MCF 10A (cell line): ENCODE results near the gene SYNGAP1. TPM values are rescaled to one million over a fixed set of nuclear protein-coding genes. Genes with fewer than 3 reads are reported as not detected.

Experiments
- BruUV-seq: library from RNA; stranded (reverse); fragments of 400-500 nt; replicated peaks from 2 replicates; lab custom pipeline; 2021; lab: Mats Ljungman, UMichigan
- CTCF ChIA-PET: fragments of 300-600 bp; sonication (Branson Sonifier 250); formaldehyde crosslinking; extraction: SDS; loops from one replicate; lab custom pipeline; 2021; ENCODE audit warnings: antibody characterized with exemption, inconsistent platforms; lab: Yijun Ruan, JAX
- POLR2A ChIA-PET: fragments of 300-600, 350-650 bp; sonication (Branson Sonifier 250); formaldehyde crosslinking; extraction: SDS; loops from one replicate; lab custom pipeline; 2020; ENCODE audit warnings: antibody characterized with exemption, inconsistent platforms; lab: Yijun Ruan, JAX
- DNase-seq: peaks from one replicate; pipeline ENCODE4 v3.0.0-alpha.2; 2018; ENCODE audit not compliant: unreplicated experiment
- H3K27ac Mint-ChIP-seq: one replicate; pipeline ENCODE4 v1.8.0; 2022; ENCODE audit warnings: mild to moderate bottlenecking, low read depth, mixed read lengths; ENCODE audit not compliant: unreplicated experiment
- H3K27me3 Mint-ChIP-seq: one replicate; pipeline ENCODE4 v1.8.0; 2022; ENCODE audit warnings: mixed read lengths; ENCODE audit not compliant: insufficient read depth, unreplicated experiment
- H3K36me3 Mint-ChIP-seq: one replicate; pipeline ENCODE4 v1.8.0; 2022; ENCODE audit warnings: mild to moderate bottlenecking, moderate library complexity, mixed read lengths; ENCODE audit not compliant: insufficient read depth, unreplicated experiment
- H3K4me1 Mint-ChIP-seq: one replicate; pipeline ENCODE4 v1.8.0; 2022; ENCODE audit warnings: mixed read lengths; ENCODE audit not compliant: insufficient read depth, unreplicated experiment
- H3K4me3 Mint-ChIP-seq: one replicate; pipeline ENCODE4 v1.8.0; 2022; ENCODE audit warnings: mild to moderate bottlenecking, moderate library complexity, mixed read lengths; ENCODE audit not compliant: unreplicated experiment
- H3K9me3 Mint-ChIP-seq: one replicate; pipeline ENCODE4 v1.8.0; 2022; ENCODE audit warnings: mixed read lengths; ENCODE audit not compliant: unreplicated experiment
- intact Hi-C: fragments of 100-400 bp; cut with micrococcal nuclease; formaldehyde crosslinking; loops from 2 replicates; pipeline ENCODE4 v1.14.1; 2022
- total RNA-seq: library from RNA; stranded (reverse); gene quantifications from 2 replicates; pipeline ENCODE4 v1.2.3, GENCODE V29; 2022
- TF ChIP-seq, protein P1 (sequence below): fragments of 200-600 bp; IDR thresholded peaks from one replicate; pipeline ENCODE4 v1.8.0; 2022; ENCODE audit warnings: antibody characterized with exemption, mild to moderate bottlenecking; ENCODE audit not compliant: unreplicated experiment

Gene SYNGAP1
- total RNA-seq, 1 experiment from 2014 or later = 6.7 TPM

DNA sequence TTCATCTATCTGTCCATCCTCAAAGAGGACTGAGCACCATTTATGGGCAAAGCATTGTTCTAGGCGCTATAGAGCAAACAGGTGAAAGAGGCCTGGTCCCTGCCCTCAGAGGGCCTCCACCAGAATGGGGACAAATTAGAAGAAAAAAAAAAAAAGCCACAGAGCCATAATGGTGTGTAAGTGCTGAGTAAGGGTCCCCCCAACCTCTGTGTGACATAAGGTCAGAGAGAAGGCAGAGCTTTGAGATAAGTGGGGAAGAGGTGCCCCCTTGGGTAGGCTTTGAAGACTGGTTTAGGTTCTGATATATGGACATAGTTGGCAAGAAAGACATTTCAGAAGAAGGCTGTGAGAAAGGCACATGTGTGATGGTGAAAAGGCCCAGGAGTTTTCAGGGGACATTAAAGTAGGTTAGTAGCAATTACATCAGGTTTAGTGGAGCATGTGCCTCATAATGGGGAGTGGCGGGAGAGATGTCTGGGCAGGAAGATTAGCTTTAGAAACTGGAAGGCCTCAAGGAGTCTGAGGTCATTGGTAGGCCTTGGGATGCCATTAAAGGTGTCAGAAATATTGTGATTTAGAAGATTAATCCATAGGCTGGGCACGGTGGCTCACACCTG, 19.2 kb downstream of the SYNGAP1 start:
- H3K27ac Mint-ChIP-seq = no peak overlapping the region
- DNase-seq = no peak
- TF ChIP-seq, protein P1, sequence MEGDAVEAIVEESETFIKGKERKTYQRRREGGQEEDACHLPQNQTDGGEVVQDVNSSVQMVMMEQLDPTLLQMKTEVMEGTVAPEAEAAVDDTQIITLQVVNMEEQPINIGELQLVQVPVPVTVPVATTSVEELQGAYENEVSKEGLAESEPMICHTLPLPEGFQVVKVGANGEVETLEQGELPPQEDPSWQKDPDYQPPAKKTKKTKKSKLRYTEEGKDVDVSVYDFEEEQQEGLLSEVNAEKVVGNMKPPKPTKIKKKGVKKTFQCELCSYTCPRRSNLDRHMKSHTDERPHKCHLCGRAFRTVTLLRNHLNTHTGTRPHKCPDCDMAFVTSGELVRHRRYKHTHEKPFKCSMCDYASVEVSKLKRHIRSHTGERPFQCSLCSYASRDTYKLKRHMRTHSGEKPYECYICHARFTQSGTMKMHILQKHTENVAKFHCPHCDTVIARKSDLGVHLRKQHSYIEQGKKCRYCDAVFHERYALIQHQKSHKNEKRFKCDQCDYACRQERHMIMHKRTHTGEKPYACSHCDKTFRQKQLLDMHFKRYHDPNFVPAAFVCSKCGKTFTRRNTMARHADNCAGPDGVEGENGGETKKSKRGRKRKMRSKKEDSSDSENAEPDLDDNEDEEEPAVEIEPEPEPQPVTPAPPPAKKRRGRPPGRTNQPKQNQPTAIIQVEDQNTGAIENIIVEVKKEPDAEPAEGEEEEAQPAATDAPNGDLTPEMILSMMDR = no peak
- CTCF ChIA-PET = interaction anchor here (0.7 kb wide), 2 partner anchors 31 to 94 kb away, joined by 3 to 4 read pairs; no protein-coding TSS in a partner anchor
- POLR2A ChIA-PET = interaction anchor here (1.7 kb wide), 1 partner anchor 15 kb away, joined by 4 read pairs; the partner anchor contains the start of gene ZBTB9
- H3K9me3 Mint-ChIP-seq = no peaks in the 10 kb centered on the region
- H3K4me1 Mint-ChIP-seq = no peaks in the 10 kb centered on the region
- H3K4me3 Mint-ChIP-seq = no peak overlapping the region
- no peaks in the 10 kb centered on the region for H3K27me3 Mint-ChIP-seq
- H3K36me3 Mint-ChIP-seq = peaks cover 10% of the 10 kb centered on the region
- intact Hi-C loops = no loop called here
- no TSS peak for BruUV-seq

DNA sequence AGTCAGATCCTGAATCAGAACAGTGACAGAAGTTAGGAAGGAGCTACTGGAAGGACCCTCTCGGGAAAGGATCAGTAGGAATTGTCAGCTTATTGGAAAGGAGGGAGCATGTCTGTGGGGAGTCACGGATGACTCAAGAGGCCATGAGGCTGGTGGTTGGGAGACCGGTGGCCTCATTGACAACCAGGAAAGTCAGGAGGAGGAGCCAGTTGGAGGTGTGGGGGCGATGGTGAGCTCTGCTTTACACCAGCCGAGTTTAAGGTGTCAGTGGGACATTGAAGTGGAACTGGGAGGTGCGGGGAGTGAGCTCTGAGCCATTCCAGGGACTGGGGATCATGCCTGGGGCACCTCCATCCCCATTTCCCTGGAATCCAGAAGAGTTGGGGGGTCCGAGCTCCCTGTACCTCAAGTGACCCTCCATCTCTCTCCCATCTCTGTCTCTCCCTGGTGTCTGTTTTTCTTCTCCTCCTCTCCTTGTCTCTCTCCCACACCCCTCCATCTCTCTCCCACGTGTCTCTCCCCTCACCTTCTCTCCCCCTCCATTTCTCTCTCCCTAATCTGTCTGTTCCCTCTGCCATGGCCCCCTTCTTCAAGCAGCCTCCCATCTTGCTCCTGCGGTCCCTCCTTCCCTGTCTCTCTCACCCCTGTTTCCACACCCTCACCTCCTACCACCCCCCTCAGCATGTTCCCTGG, 20.2 kb downstream of the SYNGAP1 start:
- ChIA-PET CTCF (interaction anchor here (0.5 to 0.7 kb wide), 2 partner anchors 21 to 1037 kb away, joined by 3 to 4 read pairs; partner anchors contain the start of gene SYNGAP1), POLR2A (interaction anchor here (0.6 to 1.7 kb wide), 3 partner anchors 11 to 14 kb away, joined by 3 to 4 read pairs (median 4); partner anchors contain the start of gene ZBTB9)
- Mint-ChIP-seq H3K4me1 (no peaks in the 10 kb centered on the region), H3K27ac (no peak overlapping the region), H3K27me3 (no peaks in the 10 kb centered on the region), H3K9me3 (no peaks in the 10 kb centered on the region), H3K4me3 (no peak overlapping the region), H3K36me3 (peaks cover 16% of the 10 kb centered on the region)
- no peak for DNase-seq
- intact Hi-C loops = no loop called here
- TF ChIP-seq, protein P1 = no peak
- no TSS peak for BruUV-seq

DNA sequence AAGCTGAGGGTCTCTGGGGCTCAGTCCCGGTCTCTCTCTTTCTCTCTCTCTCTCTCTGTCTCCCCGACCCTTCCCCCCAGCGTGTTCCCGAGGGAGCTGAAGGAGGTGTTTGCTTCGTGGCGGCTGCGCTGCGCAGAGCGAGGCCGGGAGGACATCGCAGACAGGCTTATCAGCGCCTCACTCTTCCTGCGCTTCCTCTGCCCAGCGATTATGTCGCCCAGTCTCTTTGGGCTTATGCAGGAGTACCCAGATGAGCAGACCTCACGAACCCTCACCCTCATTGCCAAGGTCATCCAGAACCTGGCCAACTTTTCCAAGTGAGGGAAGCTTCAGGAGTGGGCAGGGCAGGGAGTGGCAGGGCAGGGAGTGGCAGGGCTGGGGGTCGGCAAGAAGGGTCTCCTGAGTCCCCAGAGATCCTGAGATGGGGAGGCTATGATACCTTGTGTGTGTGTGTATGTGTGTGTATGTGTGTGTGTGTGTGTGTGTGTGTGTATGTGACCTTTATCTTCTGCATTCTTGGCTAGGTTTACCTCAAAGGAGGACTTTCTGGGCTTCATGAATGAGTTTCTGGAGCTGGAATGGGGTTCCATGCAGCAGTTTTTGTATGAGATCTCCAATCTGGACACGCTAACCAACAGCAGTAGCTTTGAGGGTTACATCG, 20.9 kb downstream of the SYNGAP1 start:
- no peak for DNase-seq
- no peak overlapping the region for H3K4me3 Mint-ChIP-seq
- TF ChIP-seq, protein P1 = no peak
- no peaks in the 10 kb centered on the region for H3K4me1 Mint-ChIP-seq
- H3K9me3 Mint-ChIP-seq = no peaks in the 10 kb centered on the region
- H3K36me3 Mint-ChIP-seq = peaks cover 15% of the 10 kb centered on the region
- ChIA-PET CTCF (interaction anchor here (0.5 to 0.7 kb wide), 2 partner anchors 21 to 1036 kb away, joined by 3 to 4 read pairs; partner anchors contain the start of gene SYNGAP1), POLR2A (interaction anchor here (0.6 to 1.2 kb wide), 3 partner anchors 12 to 13 kb away, joined by 3 to 4 read pairs (median 3); no protein-coding TSS in a partner anchor)
- no TSS peak for BruUV-seq
- H3K27me3 Mint-ChIP-seq = no peaks in the 10 kb centered on the region
- intact Hi-C loops = no loop called here
- H3K27ac Mint-ChIP-seq = no peak overlapping the region

DNA sequence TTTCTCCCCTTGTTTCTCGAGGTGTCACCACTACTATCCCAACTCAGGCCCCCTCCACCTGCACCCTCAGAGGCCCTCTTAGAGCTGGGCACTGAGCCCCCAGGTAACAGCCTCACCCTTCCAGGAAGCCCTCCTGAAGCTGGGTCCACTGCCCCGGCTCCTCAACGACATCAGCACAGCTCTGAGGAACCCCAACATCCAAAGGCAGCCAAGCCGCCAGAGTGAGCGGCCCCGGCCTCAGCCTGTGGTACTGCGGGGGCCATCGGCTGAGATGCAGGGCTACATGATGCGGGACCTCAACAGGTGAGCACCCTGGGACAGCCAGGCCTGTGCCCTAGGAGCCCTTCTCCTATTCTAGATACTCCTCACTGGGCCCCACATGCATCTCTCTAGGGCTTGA, 21.6 kb downstream of the SYNGAP1 start:
- H3K27me3 Mint-ChIP-seq = no peaks in the 10 kb centered on the region
- no TSS peak for BruUV-seq
- no peaks in the 10 kb centered on the region for H3K9me3 Mint-ChIP-seq
- no peaks in the 10 kb centered on the region for H3K4me1 Mint-ChIP-seq
- TF ChIP-seq, protein P1 = no peak
- peaks cover 14% of the 10 kb centered on the region for H3K36me3 Mint-ChIP-seq
- POLR2A ChIA-PET = interaction anchor here (1.2 kb wide), 1 partner anchor 12 kb away, joined by 3 read pairs; no protein-coding TSS in a partner anchor
- CTCF ChIA-PET = no interaction called here
- no peak overlapping the region for H3K27ac Mint-ChIP-seq
- H3K4me3 Mint-ChIP-seq = no peak overlapping the region
- DNase-seq = no peak
- intact Hi-C loops = no loop called here
